IMR-90 (cell line): ENCODE measurements around the gene DVL2. TPM values are rescaled to one million over a fixed set of nuclear protein-coding genes. Genes with fewer than 3 reads are reported as not detected.

Experiments
- ATAC-seq: fragments of 200-7000 bp; cut with Tn5 transposase; 2 replicates; pipeline ENCODE4 v1.9.1; 2020; ENCODE audit warnings: low read depth, mild to moderate bottlenecking, moderate library complexity
- BruUV-seq: library from RNA; stranded (reverse); fragments of 400-500 nt; replicated peaks from 2 replicates; lab custom pipeline; 2021; lab: Mats Ljungman, UMichigan
- CTCF ChIA-PET: fragments of 300-600 bp; formaldehyde crosslinking; extraction: SDS; loops from one replicate; lab custom pipeline; 2021; ENCODE audit warnings: antibody characterized with exemption; lab: Yijun Ruan, JAX
- POLR2A ChIA-PET: fragments of 300-600 bp; sonication (Branson Sonifier 250); formaldehyde crosslinking; loops from one replicate; lab custom pipeline; 2022; ENCODE audit warnings: antibody characterized with exemption; ENCODE audit not compliant: unreplicated experiment; lab: Charles Lee
- DNase-seq: peaks from one replicate; pipeline ENCODE4 v3.0.0; 2013
- H2AFZ ChIP-seq: replicated peaks from 2 replicates; pipeline ENCODE3; 2013; ENCODE audit warnings: low read length, mild to moderate bottlenecking; ENCODE audit not compliant: poor library complexity
- H2AK5ac ChIP-seq: 2 replicates; pipeline ENCODE4 v1.6.1; 2013; ENCODE audit warnings: low read depth, low read length, inconsistent platforms
- H2AK9ac ChIP-seq: replicated peaks from 2 replicates; pipeline ENCODE3; 2013; ENCODE audit warnings: mild to moderate bottlenecking, low read depth, low read length, moderate library complexity; ENCODE audit not compliant: poor library complexity
- H2BK120ac ChIP-seq: 2 replicates; pipeline ENCODE4 v1.6.1; 2013; ENCODE audit warnings: low read depth, low read length, inconsistent platforms
- H2BK15ac ChIP-seq: 3 replicates; pipeline ENCODE4 v1.6.1; 2013; ENCODE audit warnings: low read depth, low read length, inconsistent platforms
- H2BK20ac ChIP-seq: 2 replicates; pipeline ENCODE4 v1.6.1; 2013; ENCODE audit warnings: low read depth, mild to moderate bottlenecking, inconsistent platforms, low read length, moderate library complexity
- H2BK5ac ChIP-seq: 2 replicates; pipeline ENCODE4 v1.6.1; 2013; ENCODE audit warnings: mild to moderate bottlenecking, low read depth, low read length, inconsistent platforms; ENCODE audit not compliant: poor library complexity, severe bottlenecking
- H3K14ac ChIP-seq: replicated peaks from 2 replicates; pipeline ENCODE4 v1.6.1; 2013; ENCODE audit warnings: low read depth, low read length, inconsistent platforms
- H3K18ac ChIP-seq: 2 replicates; pipeline ENCODE4 v1.6.1; 2013; ENCODE audit warnings: low read depth, low read length, control low read depth
- H3K23ac ChIP-seq: 2 replicates; pipeline ENCODE4 v1.6.1; 2013; ENCODE audit warnings: low read depth, low read length, inconsistent platforms
- H3K27ac ChIP-seq: 2 replicates; pipeline ENCODE4 v1.5.1; 2013; ENCODE audit warnings: mild to moderate bottlenecking, control low read depth, low read length; ENCODE audit not compliant: insufficient read depth
- H3K27me3 ChIP-seq: 2 replicates; pipeline ENCODE4 v1.6.1; 2013; ENCODE audit warnings: low read length; ENCODE audit not compliant: control insufficient read depth, insufficient read depth
- H3K36me3 ChIP-seq: 2 replicates; pipeline ENCODE4 v1.6.1; 2013; ENCODE audit warnings: low read length, mixed read lengths; ENCODE audit not compliant: control insufficient read depth, insufficient read depth
- H3K4ac ChIP-seq: 2 replicates; pipeline ENCODE4 v1.6.1; 2013; ENCODE audit warnings: low read depth, low read length, inconsistent platforms
- H3K4me1 ChIP-seq: 2 replicates; pipeline ENCODE4 v1.6.1; 2013; ENCODE audit warnings: low read length, mixed read lengths; ENCODE audit not compliant: control insufficient read depth, insufficient read depth
- H3K4me2 ChIP-seq: 2 replicates; pipeline ENCODE4 v1.6.1; 2013; ENCODE audit warnings: low read depth, mild to moderate bottlenecking, control low read depth, low read length, moderate library complexity
- H3K4me3 ChIP-seq: 2 replicates; pipeline ENCODE4 v1.5.1; 2013; ENCODE audit warnings: low read depth, mild to moderate bottlenecking, control low read depth, low read length, moderate library complexity; ENCODE audit not compliant: insufficient read depth
- H3K56ac ChIP-seq: 2 replicates; pipeline ENCODE4 v1.6.1; 2013; ENCODE audit warnings: low read length, inconsistent platforms; ENCODE audit not compliant: insufficient read depth; ENCODE audit errors: extremely low read depth
- H3K79me1 ChIP-seq, 2 experiments: 2 replicates each; pipeline ENCODE4 v1.6.1; 2013; ENCODE audit warnings: low read length in 2 of 2, inconsistent platforms in 1 of 2, low read depth in 1 of 2
- H3K9ac ChIP-seq: 2 replicates; pipeline ENCODE4 v1.6.1; 2013; ENCODE audit warnings: low read depth, low read length, control low read depth
- H3K9me1 ChIP-seq: 2 replicates; pipeline ENCODE4 v1.6.1; 2013; ENCODE audit warnings: low read length, inconsistent platforms; ENCODE audit not compliant: insufficient read depth
- H3K9me3 ChIP-seq: 2 replicates; pipeline ENCODE4 v1.6.1; 2013; ENCODE audit warnings: low read length; ENCODE audit not compliant: control insufficient read depth, insufficient read depth
- H4K20me1 ChIP-seq: 2 replicates; pipeline ENCODE4 v1.6.1; 2013; ENCODE audit warnings: low read length, inconsistent platforms; ENCODE audit not compliant: insufficient read depth
- H4K5ac ChIP-seq: 2 replicates; pipeline ENCODE4 v1.6.1; 2013; ENCODE audit warnings: mild to moderate bottlenecking, low read depth, low read length, control low read depth
- H4K8ac ChIP-seq, 2 experiments: 2 replicates each; pipeline ENCODE4 v1.6.1; 2013; ENCODE audit warnings: low read depth in 2 of 2, low read length in 2 of 2, control low read depth in 1 of 2, inconsistent platforms in 1 of 2
- H4K91ac ChIP-seq: 2 replicates; pipeline ENCODE4 v1.6.1; 2013; ENCODE audit warnings: low read depth, low read length, inconsistent platforms; ENCODE audit not compliant: insufficient read depth
- CEBPB ChIP-seq: IDR thresholded peaks from 2 replicates; pipeline ENCODE4 v1.6.1; 2012; ENCODE audit warnings: low read depth, low read length, improper control_type of control experiment
- CHD1 ChIP-seq: IDR thresholded peaks from 2 replicates; pipeline ENCODE4 v1.6.1; 2012; ENCODE audit warnings: low read depth, low read length, improper control_type of control experiment
- MAFK ChIP-seq: IDR thresholded peaks from 2 replicates; pipeline ENCODE4 v1.6.1; 2012; ENCODE audit warnings: low read depth, low read length, improper control_type of control experiment
- POLR2A ChIP-seq: IDR thresholded peaks from 2 replicates; pipeline ENCODE4 v1.6.1; 2012; ENCODE audit warnings: mild to moderate bottlenecking, low read depth, low read length
- RFX5 ChIP-seq: IDR thresholded peaks from 2 replicates; pipeline ENCODE4 v1.8.0; 2012; ENCODE audit warnings: low read depth, mild to moderate bottlenecking, low read length, moderate library complexity
- WGBS, 2 experiments: methylation state at CpG; one replicate each; pipeline versions ENCODE4 v1.1.5 to v1.1.7; 2013; ENCODE audit warnings: missing lambda C conversion rate in 2 of 2; ENCODE audit not compliant: insufficient read length in 1 of 2; ENCODE audit errors: extremely low coverage in 2 of 2; 5-methylcytosine and 5-hydroxymethylcytosine counted together
- dilution Hi-C: fragments of 300-500 bp; cut with HindIII; formaldehyde crosslinking; loops from one replicate; pipeline ENCODE4 v1.14.3; 2018; ENCODE audit warnings: low sequenced_read_pairs; ENCODE audit not compliant: unreplicated experiment
- in situ Hi-C: fragments of 300-500 bp; cut with MboI; formaldehyde crosslinking; loops from 3 replicates; pipeline ENCODE4 v1.14.3; 2019; ENCODE audit warnings: low sequenced_read_pairs, inconsistent platforms, mixed read lengths
- intact Hi-C: fragments of 100-400 bp; cut with micrococcal nuclease; formaldehyde crosslinking; loops from 2 replicates; pipeline ENCODE4 v1.10.0; 2022
- polyA plus RNA-seq, 3 experiments: library from polyadenylated mRNA; depleted of rRNA; stranded (reverse); fragments of >200 nt; gene quantifications; 2 replicates each; pipeline ENCODE4 v1.2.3, GENCODE V29; 2012; ENCODE audit warnings: low replicate concordance in 1 of 3
- total RNA-seq: library from RNA; depleted of rRNA; stranded (reverse); fragments of >200 nt; gene quantifications from 2 replicates; pipeline ENCODE4 v1.2.3, GENCODE V29; 2012

The DVL2 gene
- total and polyA plus RNA-seq, 2 of the 4 experiments (the other 2 are of a cell fraction): 11.8 to 21.3 TPM

- peaks cover 2% of the 10 kb centered on the region; the same call in 1 of the 2 replicates for H3K4me1 ChIP-seq
- no peak overlapping the region for H4K8ac ChIP-seq
- no peak overlapping the region for H3K18ac ChIP-seq
- intact Hi-C loops: loop anchor here (2.0 kb wide), 1 partner anchor 307 kb away; no protein-coding TSS in a partner anchor
- H2BK120ac ChIP-seq: no peak overlapping the region
- H3K36me3 ChIP-seq: no peaks in the 10 kb centered on the region
- ChIA-PET POLR2A (no interaction called here), CTCF (interaction anchor here (2.7 kb wide), 1 partner anchor 14 kb away, joined by 17 read pairs; no protein-coding TSS in a partner anchor)
- TF ChIP-seq MAFK (no peak), CEBPB (no peak), CHD1 (no peak), RFX5 (no peak), POLR2A (no peak)
- H2AFZ ChIP-seq: peak overlapping the region; percentile 91
- no peak overlapping the region for H3K9ac ChIP-seq
- no peak overlapping the region for H3K56ac ChIP-seq
- DNase-seq (no peak), ATAC-seq (no peak)
- H2BK15ac ChIP-seq: no peak overlapping the region
- no peaks in the 10 kb centered on the region for H4K20me1 ChIP-seq
- H3K9me3 ChIP-seq: no peaks in the 10 kb centered on the region
- H2AK5ac ChIP-seq: no peak overlapping the region
- BruUV-seq: no TSS peak
- dilution Hi-C loops: no loop called here
- H4K5ac ChIP-seq: no peak overlapping the region
- in situ Hi-C loops: no loop called here
- no peak overlapping the region for H3K23ac ChIP-seq
- no peak overlapping the region for H2AK9ac ChIP-seq
- WGBS, 2 experiments: 2% methylated on average over 8 of the region's 43 CpGs; no CpG with 5 or more reads in 1 of the 2 experiments
- peak overlapping the region; percentile 33 for H3K4me3 ChIP-seq
- H3K27ac ChIP-seq: no peak overlapping the region
- H3K79me1 ChIP-seq: no peaks in the 10 kb centered on the region
- H2BK20ac ChIP-seq: no peak overlapping the region
- H3K27me3 ChIP-seq: peaks cover 33% of the 10 kb centered on the region; the same call in 1 of the 2 replicates
- no peak overlapping the region for H3K14ac ChIP-seq
- H4K91ac ChIP-seq: no peak overlapping the region
- no peak overlapping the region for H2BK5ac ChIP-seq
- peak overlapping the region; percentile 68 for H3K4me2 ChIP-seq
- H3K9me1 ChIP-seq: no peaks in the 10 kb centered on the region
- no peak overlapping the region for H3K4ac ChIP-seq
Measured at GRCh38 chr17:7281953-7282751, 47.8 kb upstream of the DVL2 start.
